NCI-H748 treated with DMSO at 0.1 percent for 48 hours (cell line): ENCODE results near the gene PODNL1.
"Not testable (repeated sequence)": the region's sequence is repeated elsewhere in the genome, so short reads cannot be mapped to it uniquely, and the experiment has no call there.

Source experiments
- DNase-seq: peaks from one replicate; lab custom pipeline; 2025; lab: John Stamatoyannopoulos, UW

The PODNL1 gene

DNA sequence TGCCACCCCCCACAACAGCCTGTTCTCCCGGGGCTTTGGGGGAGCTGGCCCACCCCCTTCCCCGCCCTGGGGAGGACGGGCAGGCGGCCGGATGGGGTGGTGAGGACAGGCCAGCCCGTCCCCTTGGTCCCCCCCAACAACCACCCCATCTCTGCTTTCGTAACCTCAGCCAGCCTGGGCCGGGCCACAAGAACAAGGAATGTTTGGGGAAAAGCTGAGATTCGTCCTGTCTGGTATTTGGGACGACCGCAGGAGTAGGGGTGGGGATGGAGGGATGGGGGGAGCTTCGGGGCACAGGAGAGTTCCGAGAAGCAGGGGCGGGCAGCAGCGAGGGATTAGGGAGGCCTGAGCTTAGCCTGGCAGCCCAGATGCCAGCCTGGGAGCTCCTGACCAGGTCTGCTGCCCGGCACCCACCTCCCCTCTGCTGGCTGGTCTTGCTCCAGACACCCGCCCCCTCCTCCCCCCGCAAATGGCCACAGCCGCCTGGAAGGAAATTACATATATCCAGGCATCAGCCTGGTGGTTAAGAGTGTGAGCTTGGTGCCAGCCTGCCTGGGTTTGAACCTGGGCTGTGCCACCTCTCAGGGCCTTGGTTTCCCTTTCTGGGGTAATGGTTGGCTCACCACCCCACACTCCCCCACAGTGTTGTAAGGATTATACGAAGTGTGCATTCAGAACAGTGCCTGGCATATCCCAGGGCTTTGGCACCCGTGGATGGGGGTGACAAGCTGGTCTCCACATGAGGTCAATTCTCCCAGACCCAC, at the start of gene PODNL1:
Gene PODNL1, minus strand, starts transcription at position 117 of the 764 bp plus-strand sequence. CDS start 236 bp downstream, outside the sequence.
- DNase-seq = no peak

- DNase-seq = no peak
Measured at GRCh38 chr19:13987101-13987890, 49.1 kb upstream of the PODNL1 start.

- DNase-seq = no peak
Measured at GRCh38 chr19:13986348-13986904, 48.2 kb upstream of the PODNL1 start.

DNA sequence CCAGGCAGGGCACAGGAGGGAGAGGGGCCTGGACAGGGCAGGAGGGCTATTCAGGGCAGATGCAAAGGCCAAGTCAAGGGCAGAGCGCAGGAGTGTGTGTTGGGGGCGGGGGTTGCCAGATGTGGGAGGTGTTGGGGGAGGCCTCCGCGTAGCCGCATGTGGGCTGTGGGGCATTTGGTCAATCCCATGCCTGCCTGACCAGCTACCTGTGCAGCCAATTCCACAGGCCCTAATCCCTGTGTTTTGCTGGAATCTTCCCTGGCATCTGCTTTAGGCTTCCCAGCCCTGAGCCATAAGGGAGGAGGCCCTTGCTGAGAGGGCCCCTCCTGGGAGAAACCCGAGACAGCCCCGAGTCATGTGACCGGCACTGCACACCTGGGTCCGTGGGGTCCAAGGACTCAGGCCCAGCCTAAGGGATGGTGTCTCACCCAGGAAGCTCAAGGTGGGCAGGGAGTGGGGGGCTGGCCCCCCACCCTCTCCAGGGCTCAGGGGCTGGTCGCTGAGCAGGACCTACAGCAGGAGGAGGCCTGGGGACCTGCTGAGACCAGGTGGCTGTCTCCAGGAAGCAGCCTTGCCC, 47.6 kb upstream of the PODNL1 start:
- no peak for DNase-seq

DNA sequence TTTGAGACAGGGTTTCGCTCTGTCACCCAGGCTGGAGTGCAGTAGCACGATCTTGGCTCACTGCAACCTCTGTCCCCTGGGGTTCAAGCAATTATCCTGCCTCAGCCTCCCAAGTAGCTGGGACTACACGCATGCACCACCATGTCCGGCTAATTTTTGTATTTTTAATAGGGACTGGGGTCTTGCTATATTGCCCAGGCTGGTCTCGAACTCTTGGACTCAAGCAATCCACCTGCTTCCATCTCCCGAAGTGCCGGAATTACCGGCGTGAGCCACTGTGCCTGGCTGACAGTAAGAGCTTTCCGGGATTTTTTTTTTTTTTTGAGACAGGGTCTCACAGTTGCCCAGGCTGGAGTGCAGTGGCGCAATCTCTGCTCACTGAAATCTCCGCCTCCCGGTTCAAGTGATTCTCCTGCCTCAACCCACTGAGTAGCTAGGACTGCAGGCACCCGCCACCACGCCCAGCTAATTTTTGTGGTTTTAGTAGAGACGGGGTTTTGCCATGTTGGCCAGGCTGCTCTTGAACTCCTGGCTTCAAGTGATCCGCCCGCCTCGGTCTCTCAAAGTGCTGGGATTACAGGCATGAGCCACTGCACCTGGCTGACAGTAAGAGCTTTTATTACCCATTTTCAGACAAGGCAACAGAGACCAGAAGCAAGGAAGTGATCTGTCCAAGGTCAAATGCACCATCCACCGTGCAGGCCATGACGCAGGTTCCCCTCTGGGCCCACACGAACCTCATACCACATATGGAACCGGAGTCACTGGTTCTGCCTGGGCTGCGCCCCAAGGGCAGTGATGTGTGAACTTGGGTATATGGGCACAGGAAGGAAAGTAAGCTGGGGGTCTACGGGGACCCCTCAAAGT, 46.9 kb upstream of the PODNL1 start:
- DNase-seq = no peak

- no peak for DNase-seq
Measured at GRCh38 chr19:13984186-13984585, 46.0 kb upstream of the PODNL1 start.

GRCh38 chr19:13983213-13983889, 45.1 kb upstream of the PODNL1 start:
- no peak for DNase-seq

DNA sequence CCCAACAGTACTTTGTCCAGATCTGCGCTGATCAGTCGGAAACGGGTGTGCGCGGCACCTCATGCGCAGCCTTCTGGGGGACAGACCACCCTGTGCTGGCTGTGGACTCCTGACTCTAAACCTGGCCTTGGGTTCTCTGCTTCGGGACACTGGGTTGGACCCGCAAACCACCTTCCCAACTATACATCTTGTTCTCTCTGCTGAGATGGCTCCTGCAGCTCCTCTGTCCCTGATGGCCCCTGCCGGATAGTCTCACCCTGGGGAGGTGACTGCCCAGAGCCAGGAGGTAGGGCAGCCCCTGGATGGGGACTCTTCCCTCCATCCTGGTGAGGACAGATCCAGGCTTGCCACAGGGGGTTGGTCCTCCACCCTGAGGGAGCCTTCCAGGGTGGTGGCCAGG, 44.6 kb upstream of the PODNL1 start:
- no peak for DNase-seq

DNA sequence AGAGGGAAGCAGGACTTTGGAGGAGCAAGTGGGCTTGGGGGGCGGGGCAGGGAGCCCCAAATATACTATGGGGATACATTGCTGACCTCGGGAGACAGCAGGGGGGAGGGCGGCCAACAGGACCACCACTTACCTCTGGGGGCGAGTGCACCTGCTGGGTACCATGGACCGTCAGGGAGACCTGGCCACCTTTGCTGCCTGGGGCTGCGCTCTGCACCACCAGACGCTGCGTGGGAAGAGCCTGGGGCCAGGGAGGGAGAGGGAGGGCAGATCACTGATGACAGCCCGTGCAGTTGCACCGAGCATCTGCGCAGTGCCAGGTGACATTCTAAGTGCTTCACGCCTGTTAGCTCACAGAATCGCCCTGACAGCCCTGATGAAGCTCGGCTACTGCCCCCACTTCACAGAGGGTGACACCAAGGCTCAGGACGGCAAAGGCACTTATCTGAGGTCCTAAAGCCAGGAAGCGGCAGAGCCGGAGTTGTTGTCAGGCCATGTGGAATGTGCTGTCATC, 43.8 kb upstream of the PODNL1 start:
- no peak for DNase-seq

DNA sequence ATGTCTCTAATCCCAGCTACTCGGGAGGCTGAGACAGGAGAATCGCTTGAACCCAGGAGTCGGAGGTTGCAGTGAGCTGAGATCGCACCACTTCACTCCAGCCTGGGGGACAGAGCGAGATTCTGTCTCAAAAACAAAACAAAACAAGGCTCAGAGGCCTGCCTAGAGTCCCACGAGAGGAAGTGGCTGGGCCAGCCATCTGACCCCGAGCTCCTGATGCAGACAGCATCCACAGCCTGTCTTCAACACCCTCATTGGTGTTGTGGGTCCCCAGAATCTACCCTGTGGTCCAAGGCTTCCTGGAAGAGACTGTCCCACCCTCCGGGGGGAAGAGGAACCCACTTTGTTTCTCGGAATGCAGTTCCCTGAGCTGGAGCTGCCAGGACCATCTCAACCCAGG, 43.2 kb upstream of the PODNL1 start:
- no peak for DNase-seq

DNA sequence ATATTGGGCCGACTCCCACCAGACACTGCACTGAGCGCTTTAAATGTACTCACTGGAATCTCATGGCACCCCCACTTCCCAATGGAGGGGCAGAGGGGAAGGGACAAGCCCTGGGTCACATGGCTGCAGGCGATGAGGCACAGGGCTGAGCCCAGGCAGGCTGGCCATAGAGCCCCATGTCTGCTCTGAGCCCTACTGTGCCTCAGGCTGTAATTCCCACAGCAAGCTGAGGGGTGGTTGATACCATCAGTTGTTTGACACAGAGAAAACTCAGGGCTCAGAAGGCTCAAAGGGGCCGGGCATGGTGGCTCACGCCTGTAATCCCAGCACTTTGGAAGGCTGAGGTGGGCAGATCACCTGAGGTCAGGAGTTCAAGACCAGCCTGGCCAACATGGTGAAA, 42.8 kb upstream of the PODNL1 start:
- DNase-seq = no peak

- DNase-seq = no peak
Measured at GRCh38 chr19:13980340-13980739, 42.1 kb upstream of the PODNL1 start.

- DNase-seq = no peak
Measured at GRCh38 chr19:13979686-13980085, 41.5 kb upstream of the PODNL1 start.

DNA sequence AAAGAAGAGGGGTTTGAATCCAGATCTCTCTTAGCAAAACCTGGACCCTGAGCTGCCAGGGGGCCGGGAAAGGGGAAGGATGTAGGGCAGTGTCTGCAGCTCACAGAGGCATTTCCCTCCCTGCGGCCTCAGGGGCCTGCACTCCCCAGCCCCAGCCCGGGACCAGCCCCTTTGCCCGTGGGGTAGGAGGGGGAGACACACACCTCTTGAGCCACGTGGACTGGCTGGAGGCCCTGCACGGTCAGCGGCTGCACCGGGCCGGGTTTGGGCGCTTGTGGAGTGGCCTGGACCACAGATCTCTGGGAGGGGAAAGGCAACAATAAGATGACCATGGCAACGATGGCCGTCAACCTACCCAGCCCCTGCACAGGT, 41.0 kb upstream of the PODNL1 start:
- DNase-seq = no peak

DNA sequence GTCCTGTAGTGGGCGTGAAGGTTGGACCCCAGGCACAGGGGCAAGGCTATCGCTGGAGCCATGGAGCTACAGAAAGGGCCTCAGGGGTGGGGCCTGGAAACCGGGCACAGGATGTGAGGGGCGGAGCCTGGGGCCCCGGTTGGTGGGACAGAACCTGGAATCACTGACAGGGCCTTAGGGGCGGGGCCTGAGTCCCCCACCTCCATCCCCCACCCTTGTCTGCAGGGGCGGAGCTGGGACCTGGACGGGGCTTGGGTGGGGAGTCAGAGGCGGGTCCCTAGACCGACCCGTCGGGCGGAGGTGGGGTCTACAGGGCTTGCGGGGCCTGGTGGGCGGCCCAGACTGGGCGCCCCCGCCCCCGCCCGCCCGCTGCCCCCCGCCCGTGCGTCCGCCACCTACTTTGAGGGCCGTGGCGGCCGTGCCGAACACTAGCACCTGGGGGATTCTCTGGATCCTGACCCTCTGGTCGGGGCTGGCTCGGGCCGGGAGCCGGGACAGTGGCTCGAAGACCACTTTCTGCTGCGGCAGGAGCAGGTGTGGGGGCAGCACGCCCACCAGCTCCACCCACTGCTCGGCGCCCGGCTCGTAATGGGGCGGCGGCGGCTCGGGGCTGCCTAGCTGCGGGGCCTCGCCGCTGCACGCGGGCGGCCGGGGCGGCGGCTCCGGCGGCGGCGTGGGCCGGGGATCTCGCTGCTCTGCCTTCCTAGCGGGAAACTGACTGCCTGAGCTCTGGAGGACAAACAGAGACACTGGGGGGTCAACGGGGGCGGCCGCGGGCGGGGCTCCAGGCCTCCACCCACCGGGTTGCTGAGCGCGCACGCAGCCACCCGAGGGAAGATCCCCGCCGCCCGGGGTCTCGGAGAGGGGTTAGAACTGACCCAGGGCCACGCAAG, 40.4 kb upstream of the PODNL1 start:
- DNase-seq = peak; percentile 73

DNA sequence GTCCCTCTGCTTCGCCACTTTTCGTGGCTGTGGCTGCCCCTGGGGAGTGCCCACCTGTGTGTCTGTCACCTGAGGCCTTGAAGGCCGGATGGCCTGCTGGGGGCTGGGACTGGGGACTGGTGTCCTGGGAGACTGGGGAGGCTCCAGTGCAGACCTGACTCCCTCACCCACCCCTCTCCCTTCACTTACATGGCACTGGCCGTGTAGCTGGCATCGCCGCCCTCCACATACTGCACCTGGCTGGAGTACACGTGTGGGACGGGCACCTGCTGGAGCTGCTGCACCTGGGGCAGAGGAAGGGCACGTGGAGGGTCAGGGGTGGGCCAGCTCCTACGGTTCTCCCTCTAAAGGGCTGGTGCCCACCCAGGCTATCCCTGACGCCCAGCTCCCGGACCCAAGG, 39.6 kb upstream of the PODNL1 start:
- DNase-seq = no peak

DNA sequence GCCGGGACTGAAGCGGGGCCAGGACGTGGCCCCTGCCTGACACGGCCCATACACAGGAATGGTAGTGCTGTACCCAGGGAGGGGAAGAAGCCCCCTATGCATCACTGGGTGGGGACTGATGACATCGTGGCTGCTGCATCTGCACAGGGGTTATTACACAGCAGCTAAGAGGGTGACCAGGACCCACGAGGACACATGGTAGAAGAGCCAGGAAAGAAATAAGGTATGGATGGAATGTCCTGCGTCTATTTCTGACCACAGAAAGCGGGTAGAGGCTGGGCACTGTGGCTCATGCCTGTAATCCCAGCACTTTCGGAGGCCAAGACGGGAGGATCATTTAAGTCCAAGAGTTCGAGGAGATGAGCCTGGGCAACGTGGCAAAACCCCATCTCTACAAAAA, 38.2 kb upstream of the PODNL1 start:
- no peak for DNase-seq

DNA sequence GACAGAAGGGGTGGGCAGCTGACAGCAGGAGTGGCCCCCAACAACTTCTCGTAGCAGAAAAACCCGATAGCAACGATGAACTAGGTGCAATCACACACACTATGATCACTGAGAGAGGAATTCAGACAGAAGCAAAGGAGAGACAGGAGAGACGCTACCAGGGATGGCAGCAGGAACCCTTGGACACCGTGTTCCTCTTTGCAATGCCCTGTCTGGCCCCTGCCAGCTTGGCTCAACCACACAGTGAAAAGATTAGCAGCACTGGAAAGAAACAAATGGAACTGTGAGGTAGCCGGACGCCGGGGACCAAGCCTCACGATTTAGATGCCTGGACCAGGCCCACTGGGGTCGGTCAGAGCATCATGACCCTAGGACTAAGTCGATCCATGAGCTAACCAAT, 37.7 kb upstream of the PODNL1 start:
- no peak for DNase-seq

- peak; percentile 35 for DNase-seq
Measured at GRCh38 chr19:13974073-13974472, 35.9 kb upstream of the PODNL1 start.

GRCh38 chr19:13973479-13973878, 35.3 kb upstream of the PODNL1 start:
- not testable (repeated sequence) for DNase-seq
